GM18861 (cell line): ENCODE data around the gene PIGR.

ENCODE experiments used
- ATAC-seq: cut with Tn5 transposase; IDR thresholded peaks from one replicate; pipeline ENCODE4 v1.9.1; 2021; ENCODE audit not compliant: unreplicated experiment

PIGR gene

DNA sequence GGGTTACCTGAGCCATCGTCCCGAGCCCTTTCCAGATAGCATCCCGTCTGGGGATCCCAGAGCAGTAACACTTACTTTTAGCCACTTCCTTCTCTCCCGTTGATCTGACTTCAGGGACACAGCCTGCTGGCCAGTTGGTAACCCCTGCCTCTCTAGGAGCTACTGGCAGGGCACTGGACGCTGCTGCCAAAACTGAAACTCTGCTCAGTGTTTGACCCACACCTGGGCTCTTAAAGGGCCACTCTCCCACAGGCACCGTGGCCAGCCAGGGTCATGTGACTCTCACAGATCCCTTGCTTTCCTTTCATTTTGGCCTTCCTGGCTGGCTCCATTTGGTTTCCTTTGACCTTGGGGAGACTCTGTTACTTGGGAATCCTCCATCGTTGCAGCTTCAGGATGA is at the start of gene PIGR:
TSS of gene PIGR (minus strand) at position 206 of the 400 bp plus-strand sequence. CDS start 5,935 bp downstream, outside the sequence.
- no peak for ATAC-seq

GRCh38 chr1:206992790-206993189 is 46.5 kb upstream of the PIGR start:
- no peak for ATAC-seq

GRCh38 chr1:206987873-206988272 is 41.6 kb upstream of the PIGR start:
- ATAC-seq = no peak

- ATAC-seq = no peak
Observed at GRCh38 chr1:206986885-206987284, 40.6 kb upstream of the PIGR start.

GRCh38 chr1:206986402-206986801 is 40.1 kb upstream of the PIGR start:
- ATAC-seq = no peak

DNA sequence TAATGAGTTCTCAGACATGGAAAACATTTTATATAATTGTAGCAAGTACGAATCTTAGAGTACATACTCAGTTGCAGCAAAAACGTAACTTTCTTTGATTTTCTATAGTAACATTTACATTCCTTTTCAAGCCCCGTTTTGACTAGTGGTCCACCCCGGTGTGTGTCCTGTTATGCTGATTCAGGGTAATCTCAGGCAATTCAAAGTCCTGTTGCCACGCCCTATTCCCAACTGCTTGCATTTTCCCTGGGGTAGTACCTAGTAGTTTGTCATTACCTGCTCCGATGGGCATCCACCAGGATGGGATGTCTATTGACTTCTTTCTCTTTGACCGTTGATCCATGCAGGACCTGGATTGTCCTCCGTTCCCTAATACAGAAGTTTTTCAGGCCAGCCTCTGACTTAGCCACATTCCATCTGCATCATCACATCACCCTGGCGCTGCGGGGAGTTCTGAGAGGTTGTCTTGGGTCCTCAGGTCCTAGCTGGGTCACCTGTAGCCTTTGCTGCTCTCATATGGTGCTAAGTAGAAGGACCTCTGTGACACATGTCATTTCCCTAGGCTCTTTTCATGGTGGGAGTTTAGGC is 39.0 kb upstream of the PIGR start:
- ATAC-seq = no peak

DNA sequence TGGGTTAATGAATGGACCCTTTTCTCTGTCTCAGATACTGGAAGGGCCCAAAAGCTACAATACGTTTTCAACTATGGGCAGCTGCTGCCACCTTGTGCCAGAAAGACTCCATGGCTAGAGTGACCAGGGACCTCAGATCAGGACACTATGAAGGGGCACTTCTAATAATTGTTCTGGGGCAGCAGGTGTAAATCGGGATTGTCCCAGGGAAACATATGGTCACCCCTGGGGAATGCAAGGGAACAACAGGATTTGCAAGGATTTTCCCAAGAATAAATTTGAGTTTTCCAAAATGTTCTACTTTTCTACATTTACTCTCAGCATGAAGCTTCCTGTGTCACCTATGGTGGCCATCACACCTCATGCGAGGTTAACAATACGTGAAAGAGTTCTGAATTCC is 36.0 kb upstream of the PIGR start:
- ATAC-seq = no peak

GRCh38 chr1:206979379-206980043 is 33.2 kb upstream of the PIGR start:
- no peak for ATAC-seq

GRCh38 chr1:206978259-206978658 is 32.0 kb upstream of the PIGR start:
- ATAC-seq = no peak

DNA sequence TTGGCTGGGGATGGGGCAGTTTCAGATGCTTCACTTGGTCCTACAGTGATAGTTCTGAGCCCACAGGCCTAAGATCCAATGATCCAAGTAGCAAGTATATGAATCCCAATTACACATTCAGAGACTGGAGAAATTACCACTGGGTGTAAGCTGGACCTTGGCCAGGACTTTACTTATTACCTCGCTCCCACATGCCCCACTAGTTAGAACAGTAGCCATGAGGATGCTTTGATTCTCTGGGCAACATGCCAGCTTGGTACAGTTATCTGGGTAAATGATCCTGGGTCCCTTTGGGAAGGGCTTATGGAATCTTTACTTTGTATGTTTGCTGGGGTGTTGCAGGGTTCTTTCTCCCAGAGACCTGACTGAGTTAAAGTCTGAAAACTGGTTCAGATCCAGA is 29.0 kb upstream of the PIGR start:
- no peak for ATAC-seq

DNA sequence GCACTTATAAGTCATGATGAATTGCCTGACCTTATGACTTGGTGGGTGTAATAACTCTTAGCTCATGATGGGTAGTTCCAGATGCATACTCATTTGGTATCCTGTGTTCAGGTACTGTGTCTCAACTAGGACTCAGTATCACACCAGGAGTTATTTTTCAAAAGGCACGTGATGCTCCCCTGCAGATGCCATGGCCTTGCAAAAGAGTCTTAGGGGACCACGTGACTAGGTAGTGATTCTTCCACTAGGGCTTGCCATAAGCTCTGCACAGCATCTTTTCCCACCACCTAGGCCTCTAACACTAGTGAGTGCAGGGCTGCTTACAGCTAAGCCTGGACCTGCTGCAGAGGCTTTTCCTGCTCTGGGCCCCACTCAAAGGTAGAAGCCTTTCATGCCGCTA is 27.9 kb upstream of the PIGR start:
- ATAC-seq = no peak

DNA sequence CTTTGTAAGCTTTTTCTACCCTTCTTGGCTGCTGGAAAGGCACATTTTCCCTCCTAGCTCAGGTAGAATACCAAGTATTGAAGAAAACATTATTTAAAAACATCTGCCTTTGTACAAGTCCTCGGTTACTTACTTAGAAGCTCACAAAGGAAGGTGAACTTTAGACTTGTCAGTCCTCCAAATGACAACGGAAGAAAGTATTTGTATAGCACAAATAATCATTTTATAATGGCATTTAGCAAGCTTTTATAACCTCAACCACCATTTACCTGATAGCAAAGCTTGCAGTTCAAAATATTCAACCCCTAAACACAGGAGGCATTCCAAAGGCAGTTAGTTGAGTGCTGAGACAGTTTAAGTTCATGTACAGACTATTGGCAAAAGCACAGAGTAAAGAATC is 26.5 kb upstream of the PIGR start:
- no peak for ATAC-seq

DNA sequence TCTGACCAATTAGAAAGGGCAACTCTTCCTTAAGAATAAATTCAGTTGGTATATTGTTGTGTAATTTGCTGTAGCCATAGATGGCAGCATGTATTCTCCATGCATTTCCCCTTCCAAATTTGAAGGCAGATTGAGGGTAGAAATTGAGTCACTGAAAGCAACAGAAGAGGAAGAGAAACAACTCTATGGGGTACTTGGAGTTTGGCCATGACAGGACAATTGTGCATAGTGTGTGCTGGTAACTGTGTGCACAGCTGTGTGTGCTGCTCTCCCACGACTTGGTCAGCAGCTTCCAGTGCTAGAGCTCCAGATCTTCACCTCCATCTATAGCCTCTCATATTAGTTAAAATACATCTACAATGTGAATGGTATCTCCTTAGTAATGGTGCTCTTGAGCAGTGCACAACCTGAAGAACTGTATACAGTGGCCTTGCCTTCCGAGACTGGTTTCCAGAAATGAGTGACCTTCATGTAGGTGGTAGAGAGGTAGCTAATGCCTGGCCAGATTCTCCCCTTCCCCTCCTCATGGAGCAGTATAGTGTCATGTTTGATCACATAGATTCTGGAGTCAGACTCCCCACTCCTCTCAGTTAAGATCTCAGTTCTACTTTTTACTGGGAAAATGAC is 24.9 kb upstream of the PIGR start:
- no peak for ATAC-seq

DNA sequence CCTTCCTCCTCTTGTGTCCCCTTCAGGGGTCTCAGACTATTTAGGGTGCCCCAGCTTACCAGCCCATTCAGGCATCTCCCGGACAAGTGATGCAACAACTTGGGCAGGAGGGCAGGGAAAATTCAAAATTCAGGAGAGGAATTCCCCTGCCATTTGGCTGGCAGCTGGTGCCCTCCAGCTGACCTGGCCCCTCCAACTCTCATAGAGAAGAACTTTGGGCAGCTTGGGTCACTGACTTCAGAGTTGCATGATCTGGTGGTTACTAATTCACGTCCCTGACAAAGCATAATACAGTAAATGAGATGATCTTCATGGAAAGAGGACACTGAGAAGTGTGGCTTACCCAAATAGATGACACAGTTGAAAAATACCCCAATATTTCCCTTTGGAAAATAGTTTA is 24.2 kb upstream of the PIGR start, which contains the start of gene FCAMR:
TSS of gene FCAMR (minus strand) at position 15 of the 400 bp plus-strand sequence. CDS start 335 bp downstream, outside the sequence.
- no peak for ATAC-seq

DNA sequence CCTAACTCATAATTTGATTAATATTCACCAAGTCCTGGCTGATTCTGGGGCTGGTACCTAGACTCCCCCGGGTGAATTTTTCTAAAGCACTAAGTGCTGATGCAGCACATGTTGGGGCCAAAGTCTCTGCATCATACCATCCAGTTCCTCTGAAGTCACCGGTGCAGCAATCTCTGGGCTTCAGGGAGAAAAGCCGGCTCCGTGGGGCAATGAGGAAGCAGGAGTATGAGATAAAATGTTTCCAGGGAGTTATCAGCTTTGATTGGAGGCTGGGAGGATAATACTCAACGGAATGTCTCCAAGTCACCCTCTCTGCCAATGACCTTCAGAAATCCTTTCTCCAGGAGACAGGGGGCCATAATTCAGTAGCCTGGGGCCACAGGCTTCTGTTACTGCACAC is 22.8 kb upstream of the PIGR start:
- no peak for ATAC-seq

DNA sequence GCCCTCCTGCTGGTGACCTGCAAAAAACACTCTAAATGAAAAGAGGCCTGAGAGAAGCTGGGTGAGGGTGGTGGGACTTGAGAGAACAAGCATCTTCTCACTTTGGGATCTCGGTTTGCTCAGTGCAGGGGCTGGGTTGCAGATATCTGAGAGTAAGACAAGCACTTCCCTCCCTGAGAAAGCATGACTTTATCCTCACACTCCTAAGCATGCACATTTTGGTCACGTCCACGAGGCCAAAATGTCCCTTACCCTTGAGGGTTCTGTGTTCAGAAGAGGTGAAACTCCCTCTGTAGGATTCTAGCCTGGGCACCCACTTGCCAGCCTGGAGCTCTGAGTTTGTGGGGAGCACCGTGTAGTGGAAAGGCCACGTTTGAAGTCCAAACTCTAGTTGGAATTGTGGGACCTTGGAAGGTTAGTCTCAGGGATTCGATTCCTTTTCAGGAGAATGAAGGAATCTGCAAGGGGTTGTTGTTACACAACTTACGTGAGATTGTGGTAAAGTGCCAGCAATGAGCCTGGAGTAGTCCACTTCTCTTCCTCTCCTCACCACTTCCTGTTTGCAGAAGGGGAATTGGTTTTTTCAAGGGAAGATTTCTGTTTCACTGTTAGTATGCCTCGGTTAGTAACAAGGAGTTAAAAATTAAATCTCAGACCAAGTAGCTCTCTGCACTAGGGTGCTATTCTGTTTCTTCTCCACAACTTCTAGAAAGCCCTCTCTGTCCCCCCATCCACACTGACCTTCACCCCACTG is 21.0 kb upstream of the PIGR start:
- peak; percentile 63 for ATAC-seq

DNA sequence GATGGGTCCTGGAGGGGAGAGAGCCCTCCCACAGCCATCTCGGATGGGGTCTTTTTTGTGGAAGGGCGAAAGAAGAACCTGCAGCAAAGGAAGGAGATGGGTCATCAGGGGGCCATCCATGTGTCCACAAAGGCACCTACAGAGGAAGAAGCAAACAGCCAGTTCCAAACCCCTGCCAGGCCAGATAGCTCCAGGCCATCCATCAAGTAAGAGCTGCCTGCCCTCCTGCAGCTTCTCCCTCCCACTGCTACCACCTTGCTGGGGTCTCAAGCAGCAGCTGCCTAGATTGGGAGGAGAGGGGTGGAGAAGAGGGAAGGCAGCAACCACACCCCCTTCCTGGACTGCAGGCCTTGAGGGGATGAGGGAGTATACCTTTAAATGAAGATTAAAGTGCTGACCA is 19.5 kb upstream of the PIGR start:
- ATAC-seq = no peak

DNA sequence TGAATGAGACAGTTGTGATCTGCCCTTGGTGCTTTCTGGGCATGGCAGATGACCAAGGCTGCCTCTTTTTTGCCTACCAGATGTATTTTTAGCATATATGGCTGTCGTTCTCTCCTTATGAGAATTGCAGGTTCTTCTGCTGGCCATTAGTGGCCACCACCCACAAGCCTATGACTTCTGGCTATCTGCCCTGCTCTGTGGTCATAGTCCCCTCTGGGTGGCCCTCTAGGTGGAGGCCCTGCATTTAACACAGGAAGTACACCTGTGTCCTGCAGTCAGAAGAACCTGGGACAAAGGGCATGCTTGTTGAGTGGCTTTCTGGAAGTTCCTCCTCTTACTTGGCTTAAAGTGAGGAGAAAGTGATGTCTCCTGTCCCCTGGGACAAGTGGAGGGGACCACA is 17.5 kb upstream of the PIGR start:
- no peak for ATAC-seq

- no peak for ATAC-seq
Observed at GRCh38 chr1:206963119-206963712, 16.9 kb upstream of the PIGR start.

GRCh38 chr1:206962272-206962671 is 16.0 kb upstream of the PIGR start:
- ATAC-seq = no peak

DNA sequence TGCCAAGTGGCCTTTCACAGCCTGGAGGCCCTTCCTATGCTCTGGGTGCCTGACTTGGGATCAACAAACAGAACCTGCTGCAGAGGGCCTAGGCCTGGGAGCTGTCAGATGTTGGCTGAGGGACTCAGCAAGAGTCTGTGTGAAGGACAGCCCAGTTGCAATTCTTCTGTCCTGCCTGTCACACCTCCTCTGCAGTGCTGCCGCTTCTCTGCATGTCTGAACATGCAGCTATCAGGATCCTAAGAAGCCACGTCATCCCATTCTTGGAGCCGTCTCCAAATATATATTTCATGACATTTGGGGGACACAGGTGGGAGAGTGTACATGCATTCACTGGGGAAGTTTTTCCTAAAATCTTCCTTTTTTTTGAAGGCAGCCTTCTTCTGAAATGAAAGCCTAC is 15.4 kb upstream of the PIGR start:
- no peak for ATAC-seq
